K562 (cell line): ENCODE measurements around the gene TXK. TPM values are rescaled to one million over a fixed set of nuclear protein-coding genes. Genes with fewer than 3 reads are reported as not detected.

Experiments used
- ATAC-seq: fragments of 200-7000 bp; cut with Tn5 transposase; 3 replicates; pipeline ENCODE4 v1.9.1; 2020; ENCODE audit warnings: moderate library complexity
- BruUV-seq: library from RNA; stranded (reverse); fragments of 400-500 nt; replicated peaks from 2 replicates; lab custom pipeline; 2021; lab: Mats Ljungman, UMichigan
- CTCF ChIA-PET: fragments of 300-600 bp; formaldehyde crosslinking; extraction: SDS; loops from one replicate; lab custom pipeline; 2021; ENCODE audit warnings: low intra/inter-chr PET ratio; lab: Yijun Ruan, JAX
- POLR2A ChIA-PET: fragments of 300-600, 350-650 bp; sonication (Branson Sonifier 250); formaldehyde crosslinking; extraction: SDS; loops from one replicate; lab custom pipeline; 2021; ENCODE audit warnings: antibody characterized with exemption, inconsistent platforms; lab: Yijun Ruan, JAX
- DNase-seq, 4 experiments: peaks; one replicate each; pipeline versions ENCODE4 v3.0.0 to v3.0.0-alpha.2; 2011 to 2018; ENCODE audit warnings: low spot score in 3 of 4, mixed read lengths in 3 of 4; ENCODE audit errors: extremely low read depth in 1 of 4
- FAIRE-seq: peaks from 2 replicates; lab custom pipeline; 2011; peaks lifted over from hg19 to GRCh38; lab: Jason Lieb, UNC
- H2AFZ ChIP-seq: 2 replicates; pipeline ENCODE4 v1.6.0; 2011; ENCODE audit warnings: low read depth, low read length, control low read depth, inconsistent platforms
- H3K27ac ChIP-seq: fragments of 200-600 bp; 3 replicates; pipeline ENCODE4 v1.8.0; 2011; ENCODE audit warnings: low read depth, mild to moderate bottlenecking, control low read depth, inconsistent platforms, low read length, moderate library complexity, mixed read lengths; ENCODE audit errors: extremely low read depth
- H3K27me3 ChIP-seq, 2 experiments: fragments of 300-600 bp in 1 of 2; 2 replicates in 1 of 2; 3 replicates in 1 of 2; pipeline versions ENCODE4 v1.6.0 to v1.8.0; 2011; ENCODE audit warnings: inconsistent platforms in 2 of 2, low read length in 2 of 2, mild to moderate bottlenecking in 1 of 2, mixed read lengths in 1 of 2, moderate library complexity in 1 of 2; ENCODE audit not compliant: control insufficient read depth in 2 of 2, insufficient read depth in 2 of 2
- H3K36me3 ChIP-seq: fragments of 300-600 bp; 3 replicates; pipeline ENCODE4 v1.8.0; 2011; ENCODE audit warnings: mild to moderate bottlenecking, low read length, inconsistent platforms; ENCODE audit not compliant: control insufficient read depth, insufficient read depth
- H3K4me1 ChIP-seq, 2 experiments: fragments of 200-600 bp in 1 of 2; replicated peaks in 1 of 2; 2 replicates in 1 of 2; 3 replicates in 1 of 2; pipeline versions ENCODE4 v1.5.1 to v1.8.0; 2011; ENCODE audit warnings: inconsistent platforms in 2 of 2, low read length in 2 of 2, mild to moderate bottlenecking in 1 of 2, mixed read lengths in 1 of 2, moderate library complexity in 1 of 2; ENCODE audit not compliant: control insufficient read depth in 2 of 2, insufficient read depth in 2 of 2
- H3K4me2 ChIP-seq: 2 replicates; pipeline ENCODE4 v1.6.1; 2011; ENCODE audit warnings: low read length, control low read depth, inconsistent platforms, mixed read lengths; ENCODE audit not compliant: insufficient read depth
- H3K4me3 ChIP-seq: fragments of 200-600 bp; sonication (generic), shearing (Covaris generic); 2 replicates; pipeline ENCODE4 v1.5.1; 2016; ENCODE audit warnings: control low read depth, inconsistent platforms
- H3K79me2 ChIP-seq: fragments of 200-600 bp; 3 replicates; pipeline ENCODE4 v1.8.0; 2011; ENCODE audit warnings: low read length, inconsistent platforms; ENCODE audit not compliant: control insufficient read depth, insufficient read depth
- H3K9ac ChIP-seq, 2 experiments: 2 replicates each; pipeline versions ENCODE4 v1.6.0 to v1.6.1; 2011; ENCODE audit warnings: low read depth in 2 of 2, low read length in 2 of 2, control low read depth in 1 of 2, inconsistent platforms in 1 of 2, mild to moderate bottlenecking in 1 of 2, mixed read lengths in 1 of 2; ENCODE audit not compliant: insufficient read depth in 1 of 2
- H3K9me1 ChIP-seq: one replicate; pipeline ENCODE4 v1.6.0; 2011; ENCODE audit warnings: inconsistent platforms, mild to moderate bottlenecking, low read length, moderate library complexity; ENCODE audit not compliant: control insufficient read depth, insufficient read depth
- H3K9me3 ChIP-seq: replicated peaks from 2 replicates; pipeline ENCODE4 v1.5.1; 2011; ENCODE audit warnings: low read depth, low read length, inconsistent platforms; ENCODE audit not compliant: control insufficient read depth, insufficient read depth
- H4K20me1 ChIP-seq: replicated peaks from 2 replicates; pipeline ENCODE4 v1.6.1; 2011; ENCODE audit warnings: low read length, inconsistent platforms, mixed read lengths; ENCODE audit not compliant: control insufficient read depth, insufficient read depth
- ADNP ChIP-seq: fragments of 200-800 bp; sonication (Bioruptor generic); IDR thresholded peaks from 2 replicates; pipeline ENCODE4 v1.6.1; 2016; ENCODE audit warnings: missing genetic modification characterization, missing compliant biosample characterization
- ASH1L ChIP-seq: fragments of 450-650 bp; IDR thresholded peaks from 2 replicates; pipeline ENCODE4 v1.6.1; 2018; ENCODE audit warnings: borderline replicate concordance, mild to moderate bottlenecking, low read depth; ENCODE audit not compliant: partially characterized antibody
- ATF6 ChIP-seq: sonication (generic); formaldehyde crosslinking; IDR thresholded peaks from 2 replicates; pipeline ENCODE4 v1.4.0; 2020; ENCODE audit warnings: mild to moderate bottlenecking, missing genetic modification reagents
- CBX1 ChIP-seq: sonication (generic); IDR thresholded peaks from 2 replicates; pipeline ENCODE4 v1.6.1; 2016; ENCODE audit warnings: antibody characterized with exemption, low read depth, mild to moderate bottlenecking
- GATAD2A ChIP-seq: fragments of 450-650 bp; IDR thresholded peaks from 2 replicates; pipeline ENCODE4 v1.6.1; 2017
- PBX2 ChIP-seq, 2 experiments: IDR thresholded peaks in 1 of 2; conservative IDR thresholded peaks in 1 of 2; 2 replicates each; pipeline ENCODE4 v1.6.1; 2016; ENCODE audit warnings: low read depth in 2 of 2, mild to moderate bottlenecking in 1 of 2, missing compliant biosample characterization in 1 of 2, missing genetic modification characterization in 1 of 2, moderate library complexity in 1 of 2
- RBM25 ChIP-seq: fragments of 200-400 bp; formaldehyde crosslinking; IDR thresholded peaks from 2 replicates; pipeline ENCODE4 v1.6.1; 2018; ENCODE audit warnings: low read length, low read depth, moderate library complexity; ENCODE audit not compliant: severe bottlenecking
- RFX5 ChIP-seq: IDR thresholded peaks from 2 replicates; pipeline ENCODE4 v1.6.1; 2011; ENCODE audit warnings: low read depth, mild to moderate bottlenecking, improper control_type of control experiment, low read length
- SMARCC2 ChIP-seq: fragments of 450-650 bp; IDR thresholded peaks from 2 replicates; pipeline ENCODE4 v1.6.1; 2017; ENCODE audit warnings: antibody characterized with exemption, moderate library complexity, mild to moderate bottlenecking, low read depth
- SMC3 ChIP-seq: conservative IDR thresholded peaks from 2 replicates; pipeline ENCODE4 v1.6.1; 2011; ENCODE audit warnings: low read depth, low read length, improper control_type of control experiment; ENCODE audit not compliant: insufficient read depth
- SNIP1 ChIP-seq: fragments of 450-650 bp; IDR thresholded peaks from 2 replicates; pipeline ENCODE4 v1.7.1; 2017; ENCODE audit warnings: low read depth, mild to moderate bottlenecking
- VEZF1 ChIP-seq: fragments of 200-800 bp; sonication (Bioruptor generic); IDR thresholded peaks from 2 replicates; pipeline ENCODE4 v1.6.1; 2017; ENCODE audit warnings: missing genetic modification characterization, missing compliant biosample characterization
- in situ Hi-C: fragments of 300-500 bp; cut with MboI; formaldehyde crosslinking; loops from 4 replicates; pipeline ENCODE4 v1.15.0; 2018; ENCODE audit warnings: inconsistent platforms, mixed read lengths
- intact Hi-C: fragments of 100-400 bp; cut with micrococcal nuclease; formaldehyde crosslinking; loops from 2 replicates; pipeline ENCODE4 v1.14.2; 2022
- polyA plus RNA-seq, 8 experiments: library from polyadenylated mRNA; depleted of rRNA in 4 of 8; stranded (reverse) in 5 of 8; unstranded in 3 of 8; fragments of >200 nt; fragmentation: Nextera tagmentation in 2 of 8; fragmentation: Illumina TruSeq in 1 of 8; extraction: Ambion mirVana in 2 of 8; extraction: Trizol in 1 of 8; gene quantifications; 2 replicates each; pipeline versions ENCODE4 v1.2.1 to v1.2.3, GENCODE V29; 2011 to 2014; ENCODE audit warnings: inconsistent platforms in 1 of 8, missing spikeins in 1 of 8
- total RNA-seq, 7 experiments: library from RNA; depleted of rRNA in 6 of 7; stranded (reverse); fragments of >200 nt in 6 of 7; fragmentation: Illumina TruSeq in 2 of 7; extraction: Trizol in 2 of 7; gene quantifications; 2 replicates each; pipeline versions ENCODE4 v1.2.1 to v1.2.3, GENCODE V29; 2011 to 2021; ENCODE audit warnings: low replicate concordance in 1 of 7
- TF ChIP-seq, protein P1 (sequence below): sonication (generic); formaldehyde crosslinking; IDR thresholded peaks from 2 replicates; pipeline ENCODE4 v1.8.1; 2022; ENCODE audit warnings: missing genetic modification reagents

The TXK gene
- total and polyA plus RNA-seq, 9 of the 15 experiments (the other 6 are each of a cell fraction or from before 2014, with no cell fraction given), result 0.24 to 1.1 (median 0.45) TPM; not detected in 1

GRCh38 chr4:48033825-48034413 lies 100.1 kb downstream of the TXK start (continued):
- TF ChIP-seq PBX2 (CRISPR knock-in tag; IDR thresholded peaks at IDR 0.05; ENCODE audit: low read depth) (no peak), PBX2 (tag; conservative IDR thresholded peaks at IDR 0.05; ENCODE audit: low read depth) (peak; percentile 88), SMC3 (peak; percentile 38; the same call in 1 of the 2 replicates)

GRCh38 chr4:48033412-48033811 lies 100.6 kb downstream of the TXK start:
- Histone ChIP-seq H3K27ac (no peak overlapping the region), H3K4me1 (no peaks in the 10 kb centered on the region)
- in situ Hi-C loops, result no loop called here
- TF ChIP-seq ATF6 (no peak), GATAD2A (no peak), RBM25 (no peak), CBX1 (no peak), SNIP1 (no peak), ADNP (tag) (no peak), VEZF1 (CRISPR knock-in tag) (no peak), RFX5 (no peak), SMARCC2 (no peak), ASH1L (no peak)
- TF ChIP-seq, protein P1, sequence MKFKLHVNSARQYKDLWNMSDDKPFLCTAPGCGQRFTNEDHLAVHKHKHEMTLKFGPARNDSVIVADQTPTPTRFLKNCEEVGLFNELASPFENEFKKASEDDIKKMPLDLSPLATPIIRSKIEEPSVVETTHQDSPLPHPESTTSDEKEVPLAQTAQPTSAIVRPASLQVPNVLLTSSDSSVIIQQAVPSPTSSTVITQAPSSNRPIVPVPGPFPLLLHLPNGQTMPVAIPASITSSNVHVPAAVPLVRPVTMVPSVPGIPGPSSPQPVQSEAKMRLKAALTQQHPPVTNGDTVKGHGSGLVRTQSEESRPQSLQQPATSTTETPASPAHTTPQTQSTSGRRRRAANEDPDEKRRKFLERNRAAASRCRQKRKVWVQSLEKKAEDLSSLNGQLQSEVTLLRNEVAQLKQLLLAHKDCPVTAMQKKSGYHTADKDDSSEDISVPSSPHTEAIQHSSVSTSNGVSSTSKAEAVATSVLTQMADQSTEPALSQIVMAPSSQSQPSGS, result no peak

More at GRCh38 chr4:48033412-48033811, 100.6 kb downstream of the TXK start:
- Histone ChIP-seq H3K4me2 (no peak overlapping the region), H4K20me1 (no peaks in the 10 kb centered on the region), H3K36me3 (no peaks in the 10 kb centered on the region), H3K4me3 (no peak overlapping the region), H3K9ac (no peak overlapping the region), H3K27me3 (no peaks in the 10 kb centered on the region), H3K9me1 (no peaks in the 10 kb centered on the region), H3K9me3 (no peaks in the 10 kb centered on the region), H3K79me2 (no peaks in the 10 kb centered on the region), H2AFZ (no peak overlapping the region)
- DNase-seq, result no peak
- no peak for FAIRE-seq
- intact Hi-C loops, result no loop called here
- ChIA-PET CTCF (no interaction called here), POLR2A (interaction anchor here (0.7 kb wide), 1 partner anchor 527 kb away, joined by 3 read pairs; no protein-coding TSS in a partner anchor)
- no TSS peak for BruUV-seq
- ATAC-seq, result no peak
